ENCODE measurements around the gene ZCCHC7. TPM values are rescaled to one million over a fixed set of nuclear protein-coding genes. Genes with fewer than 3 reads are reported as not detected.

ZCCHC7 gene
- total RNA-seq, 1 donor from 2014 or later: 21.7 TPM

GRCh38 chr9:37336150-37336549 lies 215.8 kb downstream of the ZCCHC7 start:
- no peak overlapping the region for H3K4me3 Mint-ChIP-seq (ENCODE audit: unreplicated experiment)
- Histone ChIP-seq H3K79me2 (ENCODE audit: insufficient read depth, low read length) (no peaks in the 10 kb centered on the region), H3K9me3 (ENCODE audit: insufficient read depth, low read depth, low read length) (no peaks in the 10 kb centered on the region), H3K4me1 (ENCODE audit: insufficient read depth, low read length) (no peaks in the 10 kb centered on the region), H3K4me3 (ENCODE audit: insufficient read depth, low read depth, low read length) (no peak overlapping the region), H3K36me3 (ENCODE audit: insufficient read depth, low read length) (no peaks in the 10 kb centered on the region), H3K27me3 (ENCODE audit: insufficient read depth, low read length) (no peaks in the 10 kb centered on the region), H3K4me2 (ENCODE audit: low read length) (no peak overlapping the region), H3K27ac (ENCODE audit: low read depth, low read length) (no peak overlapping the region), H3K9ac (ENCODE audit: low read length) (no peak overlapping the region), H2AFZ (ENCODE audit: low read depth, low read length) (no peak overlapping the region), H4K20me1 (ENCODE audit: insufficient read depth, low read length) (no peaks in the 10 kb centered on the region)
- no peaks in the 10 kb centered on the region for H3K36me3 Mint-ChIP-seq (ENCODE audit: low read depth, unreplicated experiment)
- H3K27me3 Mint-ChIP-seq (ENCODE audit: low read depth, unreplicated experiment): no peaks in the 10 kb centered on the region
- no peak overlapping the region for H3K27ac Mint-ChIP-seq (ENCODE audit: unreplicated experiment)
- FAIRE-seq (no peak), DNase-seq (ENCODE audit: low read depth) (no peak)
- no peaks in the 10 kb centered on the region for H3K9me3 Mint-ChIP-seq (ENCODE audit: unreplicated experiment)
- no peaks in the 10 kb centered on the region for H3K4me1 Mint-ChIP-seq (ENCODE audit: low read depth, unreplicated experiment)
- TF ChIP-seq EZH2 (IDR thresholded peaks at IDR 0.05; ENCODE audit: insufficient read depth, low read length): no peak
- TF ChIP-seq CTCF (IDR thresholded peaks at IDR 0.05; ENCODE audit: insufficient read depth, low read depth, low read length): no peak

GRCh38 chr9:37337301-37337890 lies 217.0 kb downstream of the ZCCHC7 start:
- FAIRE-seq (no peak), DNase-seq (ENCODE audit: low read depth) (no peak)
- no peaks in the 10 kb centered on the region for H3K9me3 ChIP-seq (ENCODE audit: insufficient read depth, low read depth, low read length)
- no peaks in the 10 kb centered on the region for H3K36me3 Mint-ChIP-seq (ENCODE audit: low read depth, unreplicated experiment)
- H2AFZ ChIP-seq (ENCODE audit: low read depth, low read length): no peak overlapping the region
- H3K9me3 Mint-ChIP-seq (ENCODE audit: unreplicated experiment): no peaks in the 10 kb centered on the region
- H3K4me1 Mint-ChIP-seq (ENCODE audit: low read depth, unreplicated experiment): no peaks in the 10 kb centered on the region
- H3K27ac Mint-ChIP-seq (ENCODE audit: unreplicated experiment): no peak overlapping the region
- peaks cover 11% of the 10 kb centered on the region for H4K20me1 ChIP-seq (ENCODE audit: insufficient read depth, low read length)
- no peak overlapping the region for H3K27ac ChIP-seq (ENCODE audit: low read depth, low read length)
- H3K27me3 ChIP-seq (ENCODE audit: insufficient read depth, low read length): no peaks in the 10 kb centered on the region
- H3K4me1 ChIP-seq (ENCODE audit: insufficient read depth, low read length): no peaks in the 10 kb centered on the region
- no peaks in the 10 kb centered on the region for H3K36me3 ChIP-seq (ENCODE audit: insufficient read depth, low read length)
- H3K4me3 ChIP-seq (ENCODE audit: insufficient read depth, low read depth, low read length): no peak overlapping the region
- H3K9ac ChIP-seq (ENCODE audit: low read length): no peak overlapping the region
- no peaks in the 10 kb centered on the region for H3K27me3 Mint-ChIP-seq (ENCODE audit: low read depth, unreplicated experiment)
- H3K79me2 ChIP-seq (ENCODE audit: insufficient read depth, low read length): no peaks in the 10 kb centered on the region
- no peak for TF ChIP-seq EZH2 (IDR thresholded peaks at IDR 0.05; ENCODE audit: insufficient read depth, low read length)
- TF ChIP-seq CTCF (IDR thresholded peaks at IDR 0.05; ENCODE audit: insufficient read depth, low read depth, low read length): no peak
- H3K4me3 Mint-ChIP-seq (ENCODE audit: unreplicated experiment): no peak overlapping the region
- H3K4me2 ChIP-seq (ENCODE audit: low read length): no peak overlapping the region

- FAIRE-seq: no peak
- H3K4me1 Mint-ChIP-seq (ENCODE audit: low read depth, unreplicated experiment): no peaks in the 10 kb centered on the region
Observed at GRCh38 chr9:37338218-37338617, 217.8 kb downstream of the ZCCHC7 start.

More at GRCh38 chr9:37338218-37338617, 217.8 kb downstream of the ZCCHC7 start:
- no peak overlapping the region for H3K4me2 ChIP-seq (ENCODE audit: low read length)
- no peak overlapping the region for H3K27ac ChIP-seq (ENCODE audit: low read depth, low read length)
- DNase-seq (ENCODE audit: low read depth): no peak
- H2AFZ ChIP-seq (ENCODE audit: low read depth, low read length): no peak overlapping the region
- H4K20me1 ChIP-seq (ENCODE audit: insufficient read depth, low read length): peaks cover 11% of the 10 kb centered on the region
- TF ChIP-seq CTCF (IDR thresholded peaks at IDR 0.05; ENCODE audit: insufficient read depth, low read depth, low read length) (no peak), EZH2 (IDR thresholded peaks at IDR 0.05; ENCODE audit: insufficient read depth, low read length) (no peak)
- no peaks in the 10 kb centered on the region for H3K4me1 ChIP-seq (ENCODE audit: insufficient read depth, low read length)
- no peaks in the 10 kb centered on the region for H3K36me3 ChIP-seq (ENCODE audit: insufficient read depth, low read length)
- H3K27me3 ChIP-seq (ENCODE audit: insufficient read depth, low read length): no peaks in the 10 kb centered on the region
- Mint-ChIP-seq H3K27me3 (ENCODE audit: low read depth, unreplicated experiment) (no peaks in the 10 kb centered on the region), H3K9me3 (ENCODE audit: unreplicated experiment) (no peaks in the 10 kb centered on the region), H3K36me3 (ENCODE audit: low read depth, unreplicated experiment) (no peaks in the 10 kb centered on the region), H3K4me3 (ENCODE audit: unreplicated experiment) (no peak overlapping the region), H3K27ac (ENCODE audit: unreplicated experiment) (no peak overlapping the region)
- no peak overlapping the region for H3K4me3 ChIP-seq (ENCODE audit: insufficient read depth, low read depth, low read length)
- no peaks in the 10 kb centered on the region for H3K79me2 ChIP-seq (ENCODE audit: insufficient read depth, low read length)
- no peaks in the 10 kb centered on the region for H3K9me3 ChIP-seq (ENCODE audit: insufficient read depth, low read depth, low read length)
- H3K9ac ChIP-seq (ENCODE audit: low read length): no peak overlapping the region

Measured in astrocyte (in vitro differentiated cells and primary cell).